Left ventricle myocardium inferior (tissue), 1 donor: Measurements from ENCODE around the gene FARP1. TPM values are rescaled to one million over a fixed set of nuclear protein-coding genes. Genes with fewer than 3 reads are reported as not detected.

Experiments used
- DNase-seq: peaks from one replicate; pipeline ENCODE4 v3.0.0-alpha.2; 2020
- H3K27ac ChIP-seq: fragments of 200-600 bp; replicated peaks from 2 replicates; pipeline ENCODE4 v1.8.0; 2021
- H3K27me3 ChIP-seq: fragments of 200-600 bp; 2 replicates; pipeline ENCODE4 v1.8.0; 2021; ENCODE audit warnings: low read depth
- H3K36me3 ChIP-seq: fragments of 200-600 bp; 2 replicates; pipeline ENCODE4 v1.8.0; 2021
- H3K4me1 ChIP-seq: fragments of 200-600 bp; 2 replicates; pipeline ENCODE4 v1.8.0; 2021
- H3K4me3 ChIP-seq: fragments of 200-600 bp; 2 replicates; pipeline ENCODE4 v1.8.0; 2021; ENCODE audit warnings: mild to moderate bottlenecking, moderate library complexity
- H3K9me3 ChIP-seq: fragments of 200-600 bp; replicated peaks from 2 replicates; pipeline ENCODE4 v1.8.0; 2021
- CTCF ChIP-seq: fragments of 200-600 bp; IDR thresholded peaks from 2 replicates; pipeline ENCODE4 v1.8.0; 2021; ENCODE audit warnings: antibody characterized with exemption, mild to moderate bottlenecking, borderline replicate concordance
- intact Hi-C: fragments of 100-400 bp; cut with micrococcal nuclease; formaldehyde crosslinking; loops from one replicate; pipeline ENCODE4 v1.11.0; 2022
- total RNA-seq: library from RNA; stranded (reverse); fragmentation: NEBNext Ultra II Directional; extraction: Animal tissue kit (Norgen Biotek cat#: 25700); gene quantifications from one replicate; pipeline ENCODE4 v1.2.1, GENCODE V29; 2021
- donor health status: DM: no; HTN: yes; CAD: no; lungs with severe emphysema.

FARP1 gene
- total RNA-seq, 1 donor from 2014 or later: 17.6 TPM

DNA sequence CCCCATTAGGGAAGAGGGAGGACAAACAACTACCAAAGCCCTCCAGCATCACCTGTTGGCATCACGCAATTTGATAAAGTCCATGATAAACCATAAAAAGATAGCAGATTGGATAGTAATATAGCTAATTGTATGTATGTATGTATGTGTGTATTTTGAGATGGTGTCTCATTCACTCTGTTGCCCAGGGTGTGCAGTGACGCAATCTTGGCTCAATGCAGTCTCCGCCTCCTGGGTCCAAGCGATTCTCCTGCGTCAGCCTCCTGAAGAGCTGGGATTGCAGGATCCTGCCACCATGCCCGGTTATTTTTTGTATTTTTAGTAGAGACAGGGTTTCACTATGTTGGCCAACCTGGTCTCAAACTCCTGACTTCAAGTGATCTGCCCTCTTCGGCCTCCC is 108.8 kb downstream of the FARP1 start:
- intact Hi-C loops: no loop called here
- no peak for DNase-seq
- H3K36me3 ChIP-seq: no peaks in the 10 kb centered on the region
- H3K27me3 ChIP-seq: no peaks in the 10 kb centered on the region
- no peaks in the 10 kb centered on the region for H3K9me3 ChIP-seq
- no peak overlapping the region for H3K27ac ChIP-seq
- peaks cover 19% of the 10 kb centered on the region for H3K4me1 ChIP-seq
- no peak for TF ChIP-seq CTCF
- no peak overlapping the region for H3K4me3 ChIP-seq

GRCh38 chr13:98252931-98253470 is 110.1 kb downstream of the FARP1 start:
- peaks cover 19% of the 10 kb centered on the region for H3K4me1 ChIP-seq
- no peaks in the 10 kb centered on the region for H3K27me3 ChIP-seq
- intact Hi-C loops: no loop called here
- no peaks in the 10 kb centered on the region for H3K36me3 ChIP-seq
- no peak overlapping the region for H3K4me3 ChIP-seq
- no peak for DNase-seq
- no peaks in the 10 kb centered on the region for H3K9me3 ChIP-seq
- TF ChIP-seq CTCF: no peak
- H3K27ac ChIP-seq: no peak overlapping the region

- Histone ChIP-seq H3K4me1 (peaks cover 19% of the 10 kb centered on the region), H3K27me3 (no peaks in the 10 kb centered on the region), H3K36me3 (no peaks in the 10 kb centered on the region), H3K4me3 (no peak overlapping the region), H3K9me3 (no peaks in the 10 kb centered on the region), H3K27ac (no peak overlapping the region)
- intact Hi-C loops: no loop called here
- no peak for TF ChIP-seq CTCF
- no peak for DNase-seq
Measured at GRCh38 chr13:98253526-98253925, 110.6 kb downstream of the FARP1 start.

GRCh38 chr13:98254513-98254912 is 111.6 kb downstream of the FARP1 start:
- DNase-seq: no peak
- H3K9me3 ChIP-seq: no peaks in the 10 kb centered on the region
- peaks cover 19% of the 10 kb centered on the region for H3K4me1 ChIP-seq
- H3K4me3 ChIP-seq: no peak overlapping the region
- TF ChIP-seq CTCF: no peak
- no peaks in the 10 kb centered on the region for H3K36me3 ChIP-seq
- no peak overlapping the region for H3K27ac ChIP-seq
- intact Hi-C loops: no loop called here
- no peaks in the 10 kb centered on the region for H3K27me3 ChIP-seq

DNA sequence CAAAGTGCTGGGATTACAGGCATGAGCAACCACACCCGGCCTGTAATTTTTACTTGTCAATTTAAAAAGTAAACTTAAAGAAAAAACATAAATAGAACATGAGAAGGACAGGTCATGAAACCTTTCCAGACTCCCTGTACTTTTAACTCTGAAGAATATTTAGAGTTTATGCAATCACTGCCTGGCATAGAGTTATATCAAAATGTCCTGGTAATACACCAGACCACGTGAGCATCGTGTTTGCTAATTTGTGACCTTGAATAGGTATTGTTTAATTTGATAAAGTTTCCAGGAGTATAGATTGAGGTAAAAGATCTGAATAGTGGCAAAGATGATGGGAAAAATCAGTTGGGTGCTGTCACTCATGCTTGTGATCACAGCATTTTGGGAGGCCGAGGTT is 115.3 kb downstream of the FARP1 start:
- no peak overlapping the region for H3K27ac ChIP-seq
- intact Hi-C loops: no loop called here
- no peak for TF ChIP-seq CTCF

More for the DNA sequence above, 115.3 kb downstream of the FARP1 start:
- Histone ChIP-seq H3K4me1 (peaks cover 19% of the 10 kb centered on the region), H3K4me3 (no peak overlapping the region), H3K36me3 (no peaks in the 10 kb centered on the region), H3K9me3 (no peaks in the 10 kb centered on the region), H3K27me3 (no peaks in the 10 kb centered on the region)
- no peak for DNase-seq
